VCaP (cell line): ENCODE data around the gene PAFAH2.

ENCODE experiments used
- H3K27ac ChIP-seq: fragments of 450-650 bp; 2 replicates; pipeline ENCODE4 v1.5.1; 2017
- CTCF ChIP-seq: fragments of 450-650 bp; conservative IDR thresholded peaks from 2 replicates; pipeline ENCODE4 v1.5.1; 2017; ENCODE audit warnings: mild to moderate bottlenecking, moderate library complexity

The PAFAH2 gene

GRCh38 chr1:26023009-26023408, 25.1 kb upstream of the PAFAH2 start:
- no peak for TF ChIP-seq CTCF
- no peak overlapping the region for H3K27ac ChIP-seq

DNA sequence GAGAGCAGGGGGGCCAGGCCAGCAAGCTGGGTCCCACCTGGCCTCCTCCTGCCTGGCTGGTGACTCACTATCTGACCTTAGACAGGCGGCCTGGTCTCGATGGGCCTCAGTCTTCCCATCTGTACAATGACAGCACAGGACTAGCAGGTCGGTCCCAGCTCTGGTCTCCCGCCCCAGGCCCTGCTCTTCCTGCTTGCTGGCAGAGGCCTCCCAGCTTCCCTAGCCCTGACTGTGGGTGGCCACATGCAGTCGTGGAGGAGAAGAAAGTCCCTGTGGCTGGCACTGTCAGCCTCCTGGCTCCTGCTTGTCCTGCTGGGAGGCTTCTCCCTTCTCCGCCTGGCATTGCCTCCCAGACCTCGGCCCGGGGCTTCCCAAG, 24.5 kb upstream of the PAFAH2 start:
- TF ChIP-seq CTCF: no peak
- H3K27ac ChIP-seq: no peak overlapping the region

GRCh38 chr1:26021647-26022403, 24.0 kb upstream of the PAFAH2 start, which contains the start of gene EXTL1:
EXTL1 (plus strand) TSS chr1:26021775; CDS start chr1:26022647, 872 bp downstream.
- TF ChIP-seq CTCF: no peak
- H3K27ac ChIP-seq: no peak within 1 kb of the TSS

DNA sequence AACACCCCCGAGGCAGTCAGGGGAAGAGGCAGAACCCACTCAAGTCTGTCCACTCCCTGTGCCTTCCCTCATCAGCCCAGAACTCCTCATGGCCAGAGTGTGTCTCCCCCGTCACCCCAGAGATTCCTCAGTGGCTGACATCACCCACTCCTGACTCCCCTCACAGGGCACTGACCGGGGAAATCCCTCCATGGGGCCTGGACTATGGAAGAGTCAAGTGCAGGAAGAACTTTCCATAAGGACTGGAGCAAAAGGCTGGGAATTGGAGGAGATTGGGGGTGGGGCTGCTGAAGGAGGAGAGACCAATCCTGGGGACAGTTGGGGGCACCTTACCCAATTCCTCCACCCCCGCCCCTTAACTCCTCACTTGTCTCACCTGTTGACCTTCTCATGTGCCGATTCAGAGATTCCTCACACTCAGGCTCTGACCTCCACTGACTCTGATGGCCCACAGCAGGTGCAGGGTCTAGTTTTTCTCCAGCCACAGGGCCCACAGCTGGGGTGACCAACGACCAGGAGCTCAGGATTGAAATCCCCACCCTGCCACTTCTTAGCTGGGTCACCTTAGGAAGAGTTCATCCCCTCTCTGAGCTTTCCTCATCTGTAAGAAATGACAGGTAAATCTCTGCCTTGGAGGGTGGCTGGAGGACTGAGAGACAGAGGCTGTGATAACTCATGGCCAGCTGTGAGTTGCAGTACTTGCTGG, 23.2 kb upstream of the PAFAH2 start:
- H3K27ac ChIP-seq: no peak overlapping the region
- TF ChIP-seq CTCF: no peak

GRCh38 chr1:26020330-26020768, 22.5 kb upstream of the PAFAH2 start:
- no peak for TF ChIP-seq CTCF
- H3K27ac ChIP-seq: no peak overlapping the region

GRCh38 chr1:26019641-26020315, 21.9 kb upstream of the PAFAH2 start:
- no peak overlapping the region for H3K27ac ChIP-seq

More at GRCh38 chr1:26019641-26020315, 21.9 kb upstream of the PAFAH2 start:
- no peak for TF ChIP-seq CTCF
